H9 (cell line): ENCODE measurements around the gene FAM229B. TPM values are rescaled to one million over a fixed set of nuclear protein-coding genes. Genes with fewer than 3 reads are reported as not detected.
"Not testable (repeated sequence)": the region's sequence is repeated elsewhere in the genome, so short reads cannot be mapped to it uniquely, and the experiment has no call there.

ENCODE experiments used
- DNase-seq: peaks from one replicate; pipeline ENCODE4 v3.0.0-alpha.2; 2017
- H2AFZ ChIP-seq: one replicate; pipeline ENCODE4 v1.6.1; 2013; ENCODE audit warnings: mild to moderate bottlenecking, low read length, control low read depth, moderate library complexity
- H2AK5ac ChIP-seq: 2 replicates; pipeline ENCODE4 v1.6.1; 2013; ENCODE audit warnings: low read length, control low read depth, mixed read lengths; ENCODE audit not compliant: insufficient read length
- H2BK120ac ChIP-seq: one replicate; pipeline ENCODE4 v1.6.1; 2013; ENCODE audit warnings: low read depth, mild to moderate bottlenecking, low read length, control low read depth, inconsistent platforms; ENCODE audit not compliant: poor library complexity, severe bottlenecking
- H2BK12ac ChIP-seq: 2 replicates; pipeline ENCODE4 v1.6.1; 2013; ENCODE audit warnings: low read length, control low read depth, mixed read lengths, low read depth; ENCODE audit not compliant: insufficient read length
- H2BK15ac ChIP-seq: 2 replicates; pipeline ENCODE4 v1.6.1; 2013; ENCODE audit warnings: low read depth, low read length, control low read depth
- H2BK20ac ChIP-seq: one replicate; pipeline ENCODE4 v1.6.1; 2013; ENCODE audit warnings: low read depth, mild to moderate bottlenecking, low read length, control low read depth, inconsistent platforms; ENCODE audit not compliant: poor library complexity, severe bottlenecking
- H2BK5ac ChIP-seq: 2 replicates; pipeline ENCODE4 v1.6.1; 2013; ENCODE audit warnings: low read length, control low read depth, mixed read lengths; ENCODE audit not compliant: insufficient read length
- H3K14ac ChIP-seq: 2 replicates; pipeline ENCODE4 v1.6.1; 2013; ENCODE audit warnings: low read length, control low read depth; ENCODE audit not compliant: insufficient read depth
- H3K18ac ChIP-seq: 2 replicates; pipeline ENCODE4 v1.6.1; 2013; ENCODE audit warnings: low read depth, mild to moderate bottlenecking, mixed read lengths, low read length, control low read depth; ENCODE audit not compliant: insufficient read length
- H3K23ac ChIP-seq: 2 replicates; pipeline ENCODE4 v1.6.1; 2013; ENCODE audit warnings: low read length, control low read depth, mixed read lengths, low read depth; ENCODE audit not compliant: insufficient read length
- H3K23me2 ChIP-seq: 2 replicates; pipeline ENCODE4 v1.6.1; 2013; ENCODE audit warnings: low read depth, mild to moderate bottlenecking, mixed read lengths, low read length, control low read depth; ENCODE audit not compliant: insufficient read length, poor library complexity, severe bottlenecking
- H3K27ac ChIP-seq: 2 replicates; pipeline ENCODE4 v1.5.1; 2013; ENCODE audit warnings: low read length, control low read depth, mixed read lengths, low read depth; ENCODE audit not compliant: insufficient read length
- H3K27me3 ChIP-seq: 2 replicates; pipeline ENCODE4 v1.6.1; 2013; ENCODE audit warnings: low read length, control low read depth, inconsistent platforms; ENCODE audit not compliant: insufficient read depth
- H3K4ac ChIP-seq: 2 replicates; pipeline ENCODE4 v1.6.1; 2013; ENCODE audit warnings: low read depth, mild to moderate bottlenecking, control low read depth, inconsistent platforms, low read length, moderate library complexity
- H3K4me1 ChIP-seq: 2 replicates; pipeline ENCODE4 v1.6.1; 2013; ENCODE audit warnings: low read length, control low read depth, inconsistent platforms; ENCODE audit not compliant: insufficient read depth
- H3K4me2 ChIP-seq: 2 replicates; pipeline ENCODE4 v1.6.1; 2013; ENCODE audit warnings: low read length, control low read depth, mixed read lengths; ENCODE audit not compliant: insufficient read length, insufficient read depth
- H3K56ac ChIP-seq: 2 replicates; pipeline ENCODE4 v1.6.1; 2013; ENCODE audit warnings: low read depth, mild to moderate bottlenecking, mixed read lengths, low read length, control low read depth; ENCODE audit not compliant: insufficient read length
- H3K79me1 ChIP-seq: 2 replicates; pipeline ENCODE4 v1.6.1; 2013; ENCODE audit warnings: low read depth, mild to moderate bottlenecking, moderate library complexity, low read length, control low read depth, inconsistent platforms; ENCODE audit not compliant: insufficient read depth, poor library complexity, severe bottlenecking
- H3K79me2 ChIP-seq: 2 replicates; pipeline ENCODE4 v1.6.1; 2013; ENCODE audit warnings: low read length, control low read depth, inconsistent platforms; ENCODE audit not compliant: insufficient read depth
- H3K9ac ChIP-seq: 2 replicates; pipeline ENCODE4 v1.6.1; 2013; ENCODE audit warnings: low read length, control low read depth, mixed read lengths; ENCODE audit not compliant: insufficient read length; ENCODE audit errors: extremely low read depth
- H3K9me3 ChIP-seq: one replicate; pipeline ENCODE4 v1.6.1; 2013; ENCODE audit warnings: low read depth, low read length, inconsistent platforms; ENCODE audit not compliant: control insufficient read depth
- H3T11ph ChIP-seq: one replicate; pipeline ENCODE4 v1.6.1; 2013; ENCODE audit warnings: mild to moderate bottlenecking, low read length, control low read depth, inconsistent platforms
- H4K20me1 ChIP-seq: one replicate; pipeline ENCODE4 v1.6.1; 2013; ENCODE audit not compliant: control insufficient read depth, insufficient read length, insufficient read depth
- H4K5ac ChIP-seq: 2 replicates; pipeline ENCODE4 v1.6.1; 2013; ENCODE audit warnings: low read depth, mild to moderate bottlenecking, mixed read lengths, low read length, control low read depth; ENCODE audit not compliant: insufficient read length
- H4K8ac ChIP-seq: replicated peaks from 2 replicates; pipeline ENCODE4 v1.6.1; 2013; ENCODE audit warnings: low read length, control low read depth, mixed read lengths, low read depth; ENCODE audit not compliant: insufficient read length
- H4K91ac ChIP-seq: 2 replicates; pipeline ENCODE4 v1.6.1; 2013; ENCODE audit warnings: low read depth, mild to moderate bottlenecking, moderate library complexity, mixed read lengths, low read length, control low read depth; ENCODE audit not compliant: insufficient read length
- H3K27ac Mint-ChIP-seq, 3 experiments: 2 replicates in 2 of 3; 3 replicates in 1 of 3; pipeline ENCODE4 v1.8.0; 2020 to 2021; ENCODE audit warnings: mixed read lengths in 3 of 3, mild to moderate bottlenecking in 1 of 3, moderate library complexity in 1 of 3
- H3K27me3 Mint-ChIP-seq: 2 replicates; pipeline ENCODE4 v1.8.0; 2021; ENCODE audit warnings: low read depth, mild to moderate bottlenecking, moderate library complexity, mixed read lengths
- H3K36me3 Mint-ChIP-seq, 3 experiments: 2 replicates in 2 of 3; 3 replicates in 1 of 3; pipeline ENCODE4 v1.8.0; 2020 to 2021; ENCODE audit warnings: low read depth in 3 of 3, mixed read lengths in 3 of 3; ENCODE audit not compliant: insufficient read depth in 1 of 3
- H3K4me1 Mint-ChIP-seq, 2 experiments: 2 replicates each; pipeline ENCODE4 v1.8.0; 2020; ENCODE audit warnings: mixed read lengths in 2 of 2
- H3K4me3 Mint-ChIP-seq, 2 experiments: 2 replicates in 1 of 2; 3 replicates in 1 of 2; pipeline ENCODE4 v1.8.0; 2020 to 2021; ENCODE audit warnings: mild to moderate bottlenecking in 2 of 2, mixed read lengths in 2 of 2, moderate library complexity in 1 of 2
- H3K9me3 Mint-ChIP-seq, 2 experiments: 2 replicates in 1 of 2; 3 replicates in 1 of 2; pipeline ENCODE4 v1.8.0; 2020; ENCODE audit warnings: mild to moderate bottlenecking in 2 of 2, mixed read lengths in 2 of 2, moderate library complexity in 1 of 2
- WGBS: extraction: QIAGEN DNeasy Blood & Tissue Kit; methylation state at CpG from one replicate; pipeline ENCODE4 v1.1.7; 2013; ENCODE audit warnings: missing lambda C conversion rate, low lambda C conversion rate, mixed read lengths; ENCODE audit not compliant: insufficient read length; ENCODE audit errors: extremely low coverage; 5-methylcytosine and 5-hydroxymethylcytosine counted together
- total RNA-seq: library from RNA; stranded (reverse); gene quantifications from 2 replicates; pipeline ENCODE4 v1.2.1, GENCODE V29; 2021
- TF ChIP-seq, protein P1 (sequence below): fragments of 200-600 bp; sonication (generic); conservative IDR thresholded peaks from 3 replicates; pipeline ENCODE4 v1.8.0; 2021; ENCODE audit warnings: antibody characterized with exemption, mild to moderate bottlenecking

FAM229B gene
- total RNA-seq, 1 experiment from 2014 or later: 8.2 TPM

GRCh38 chr6:112100561-112100960 lies 13.2 kb downstream of the FAM229B start:
- H3K4me3 Mint-ChIP-seq: no peak overlapping the region; a peak in 1 of 5 replicates

GRCh38 chr6:112106026-112106425 lies 18.6 kb downstream of the FAM229B start:
- H3K27ac ChIP-seq, DNase-seq, H3K56ac ChIP-seq, H3K27ac Mint-ChIP-seq, H3K9me3 ChIP-seq, H2AFZ ChIP-seq, H3K4me1 Mint-ChIP-seq, H3K27me3 ChIP-seq, H3K14ac ChIP-seq, H3K79me2 ChIP-seq, H4K5ac ChIP-seq, H2BK12ac ChIP-seq, H4K91ac ChIP-seq, H3K27me3 Mint-ChIP-seq, H3K4me1 ChIP-seq, H2BK15ac ChIP-seq, H3K18ac ChIP-seq, H3K23me2 ChIP-seq, H3K36me3 Mint-ChIP-seq, H2BK5ac ChIP-seq, H4K8ac ChIP-seq, H3K4ac ChIP-seq, H3K9me3 Mint-ChIP-seq, H3K9ac ChIP-seq, H3K4me3 Mint-ChIP-seq, H3T11ph ChIP-seq, H2BK120ac ChIP-seq, H3K4me2 ChIP-seq, H3K79me1 ChIP-seq, H3K23ac ChIP-seq, H4K20me1 ChIP-seq, H2BK20ac ChIP-seq, H2AK5ac ChIP-seq: not testable (repeated sequence)
- WGBS: no CpG with 5 or more reads among the region's 2 CpGs

More at GRCh38 chr6:112100561-112100960, 13.2 kb downstream of the FAM229B start:
- Histone ChIP-seq H3K56ac (no peak overlapping the region), H4K91ac (no peak overlapping the region), H2AK5ac (no peak overlapping the region), H3K4ac (no peak overlapping the region), H3T11ph (no peak overlapping the region), H3K27ac (peak overlapping the region; percentile 75), H2BK120ac (no peak overlapping the region), H3K23ac (no peak overlapping the region), H3K14ac (no peak overlapping the region), H3K27me3 (no peaks in the 10 kb centered on the region), H3K79me1 (no peaks in the 10 kb centered on the region), H2BK15ac (no peak overlapping the region), H3K9ac (no peak overlapping the region), H2BK5ac (no peak overlapping the region), H3K23me2 (no peaks in the 10 kb centered on the region), H3K4me1 (peaks cover 12% of the 10 kb centered on the region), H3K18ac (no peak overlapping the region), H3K79me2 (no peaks in the 10 kb centered on the region), H3K9me3 (no peaks in the 10 kb centered on the region), H4K20me1 (no peaks in the 10 kb centered on the region), H2AFZ (no peak overlapping the region), H4K8ac (no peak overlapping the region), H3K4me2 (peak overlapping the region; percentile 26), H2BK12ac (no peak overlapping the region), H4K5ac (no peak overlapping the region), H2BK20ac (no peak overlapping the region)
- H3K27me3 Mint-ChIP-seq: no peaks in the 10 kb centered on the region
- peaks cover 4 to 5% of the 10 kb centered on the region in 2 experiments; a peak in 4 of 5 replicates for H3K9me3 Mint-ChIP-seq
- peaks cover 0 to 6% (median 4%) of the 10 kb centered on the region in 3 experiments; a peak in 5 of 7 replicates for H3K36me3 Mint-ChIP-seq
- H3K4me1 Mint-ChIP-seq: peaks cover 20 to 28% of the 10 kb centered on the region in 2 experiments
- no CpG with 5 or more reads among the region's 4 CpGs for WGBS
- H3K27ac Mint-ChIP-seq: 0 out of 7 replicates have a peak overlapping the region, but pooled peaks of 1 of the 3 experiments have one; percentile 16
- DNase-seq: peak; percentile 45
- TF ChIP-seq, protein P1, sequence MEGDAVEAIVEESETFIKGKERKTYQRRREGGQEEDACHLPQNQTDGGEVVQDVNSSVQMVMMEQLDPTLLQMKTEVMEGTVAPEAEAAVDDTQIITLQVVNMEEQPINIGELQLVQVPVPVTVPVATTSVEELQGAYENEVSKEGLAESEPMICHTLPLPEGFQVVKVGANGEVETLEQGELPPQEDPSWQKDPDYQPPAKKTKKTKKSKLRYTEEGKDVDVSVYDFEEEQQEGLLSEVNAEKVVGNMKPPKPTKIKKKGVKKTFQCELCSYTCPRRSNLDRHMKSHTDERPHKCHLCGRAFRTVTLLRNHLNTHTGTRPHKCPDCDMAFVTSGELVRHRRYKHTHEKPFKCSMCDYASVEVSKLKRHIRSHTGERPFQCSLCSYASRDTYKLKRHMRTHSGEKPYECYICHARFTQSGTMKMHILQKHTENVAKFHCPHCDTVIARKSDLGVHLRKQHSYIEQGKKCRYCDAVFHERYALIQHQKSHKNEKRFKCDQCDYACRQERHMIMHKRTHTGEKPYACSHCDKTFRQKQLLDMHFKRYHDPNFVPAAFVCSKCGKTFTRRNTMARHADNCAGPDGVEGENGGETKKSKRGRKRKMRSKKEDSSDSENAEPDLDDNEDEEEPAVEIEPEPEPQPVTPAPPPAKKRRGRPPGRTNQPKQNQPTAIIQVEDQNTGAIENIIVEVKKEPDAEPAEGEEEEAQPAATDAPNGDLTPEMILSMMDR: no peak
